Keratinocyte (primary cell): ENCODE measurements around the gene IL1RL2. TPM values are rescaled to one million over a fixed set of nuclear protein-coding genes. Genes with fewer than 3 reads are reported as not detected.

Experiments
- DNase-seq: peaks from one replicate; pipeline ENCODE4 v3.0.0-alpha.2; 2011; ENCODE audit warnings: low read depth, missing footprints, low spot score
- FAIRE-seq: peaks from 2 replicates; lab custom pipeline; 2011; peaks lifted over from hg19 to GRCh38; lab: Jason Lieb, UNC
- H2AFZ ChIP-seq: 2 replicates; pipeline ENCODE4 v1.6.0; 2012; ENCODE audit warnings: low read length, control low read depth, inconsistent platforms; ENCODE audit not compliant: control insufficient read depth
- H3K27ac ChIP-seq: 2 replicates; pipeline ENCODE4 v1.5.1; 2011; ENCODE audit warnings: low read length; ENCODE audit not compliant: control insufficient read depth, insufficient read depth
- H3K27me3 ChIP-seq: 3 replicates; pipeline ENCODE4 v1.6.0; 2011; ENCODE audit warnings: low read length; ENCODE audit not compliant: control insufficient read depth, insufficient read depth; ENCODE audit errors: extremely low read depth
- H3K36me3 ChIP-seq, 2 experiments: 2 replicates in 1 of 2; 3 replicates in 1 of 2; pipeline ENCODE4 v1.5.1; 2011; ENCODE audit warnings: low read length in 2 of 2, mild to moderate bottlenecking in 1 of 2; ENCODE audit not compliant: control insufficient read depth in 2 of 2, insufficient read depth in 2 of 2; ENCODE audit errors: extremely low read depth in 1 of 2
- H3K4me1 ChIP-seq: 3 replicates; pipeline ENCODE4 v1.5.1; 2011; ENCODE audit warnings: low read length; ENCODE audit not compliant: control insufficient read depth, insufficient read depth; ENCODE audit errors: extremely low read depth
- H3K4me2 ChIP-seq: 3 replicates; pipeline ENCODE4 v1.6.0; 2011; ENCODE audit warnings: low read depth, low read length; ENCODE audit not compliant: control insufficient read depth, insufficient read depth; ENCODE audit errors: extremely low read depth
- H3K4me3 ChIP-seq, 3 experiments: fragments of 200-600 bp in 1 of 3; sonication (generic) in 1 of 3; 2 replicates in 2 of 3; 3 replicates in 1 of 3; pipeline ENCODE4 v1.5.1; 2011 to 2016; ENCODE audit warnings: low read length in 3 of 3, mild to moderate bottlenecking in 3 of 3, control low read depth in 2 of 3, inconsistent platforms in 1 of 3, low read depth in 1 of 3, mixed read lengths in 1 of 3, mixed run types in 1 of 3, moderate library complexity in 1 of 3; ENCODE audit not compliant: control insufficient read depth in 2 of 3, insufficient read depth in 2 of 3; ENCODE audit errors: extremely low read depth in 1 of 3
- H3K79me2 ChIP-seq: 2 replicates; pipeline ENCODE4 v1.6.0; 2012; ENCODE audit warnings: low read length; ENCODE audit not compliant: control insufficient read depth, insufficient read depth
- H3K9ac ChIP-seq: 3 replicates; pipeline ENCODE4 v1.6.0; 2011; ENCODE audit warnings: low read length; ENCODE audit not compliant: control insufficient read depth, insufficient read depth; ENCODE audit errors: extremely low read depth
- H3K9me1 ChIP-seq: 3 replicates; pipeline ENCODE4 v1.6.0; 2011; ENCODE audit warnings: low read length; ENCODE audit not compliant: control insufficient read depth, insufficient read depth; ENCODE audit errors: extremely low read depth
- H3K9me3 ChIP-seq: 2 replicates; pipeline ENCODE4 v1.5.1; 2012; ENCODE audit warnings: low read depth, low read length; ENCODE audit not compliant: control insufficient read depth
- H4K20me1 ChIP-seq: 3 replicates; pipeline ENCODE4 v1.6.0; 2011; ENCODE audit warnings: low read length; ENCODE audit not compliant: control insufficient read depth, insufficient read depth; ENCODE audit errors: extremely low read depth
- CTCF ChIP-seq, 3 experiments: IDR thresholded peaks in 1 of 3; conservative IDR thresholded peaks in 1 of 3; optimal IDR thresholded peaks in 1 of 3; 2 replicates in 2 of 3; 3 replicates in 1 of 3; pipeline versions ENCODE3 to v1.5.1; 2011; ENCODE audit warnings: low read length in 3 of 3, mild to moderate bottlenecking in 3 of 3, moderate library complexity in 2 of 3, control low read depth in 1 of 3, inconsistent platforms in 1 of 3; ENCODE audit not compliant: insufficient read depth in 2 of 3; ENCODE audit errors: extremely low read depth in 1 of 3
- EZH2 ChIP-seq: IDR thresholded peaks from one replicate; pipeline ENCODE4 v1.6.1; 2012; ENCODE audit warnings: inconsistent platforms, mild to moderate bottlenecking, low read length, moderate library complexity
- dilution Hi-C: fragments of 300-500 bp; cut with MboI; formaldehyde crosslinking; loops from one replicate; pipeline ENCODE4 v1.7.0; 2020; ENCODE audit warnings: low sequenced_read_pairs; ENCODE audit not compliant: extremely low pct_ligation_motif_present
- polyA plus RNA-seq, 5 experiments: library from polyadenylated mRNA; depleted of rRNA in 3 of 5; stranded (reverse) in 3 of 5; stranded (forward) in 1 of 5; unstranded in 1 of 5; fragments of >200 nt; gene quantifications; 1 replicate in 1 of 5; 2 replicates in 3 of 5; 3 replicates in 1 of 5; pipeline versions ENCODE4 v1.2.1 to v1.2.3, GENCODE V29; 2011 to 2012; ENCODE audit warnings: missing spikeins in 2 of 5, low read depth in 1 of 5, low replicate concordance in 1 of 5

Gene IL1RL2
- polyA plus RNA-seq, 1 donor (not counting 4 experiments of a cell fraction or from before 2014, with no cell fraction given) = 1.5 TPM

DNA sequence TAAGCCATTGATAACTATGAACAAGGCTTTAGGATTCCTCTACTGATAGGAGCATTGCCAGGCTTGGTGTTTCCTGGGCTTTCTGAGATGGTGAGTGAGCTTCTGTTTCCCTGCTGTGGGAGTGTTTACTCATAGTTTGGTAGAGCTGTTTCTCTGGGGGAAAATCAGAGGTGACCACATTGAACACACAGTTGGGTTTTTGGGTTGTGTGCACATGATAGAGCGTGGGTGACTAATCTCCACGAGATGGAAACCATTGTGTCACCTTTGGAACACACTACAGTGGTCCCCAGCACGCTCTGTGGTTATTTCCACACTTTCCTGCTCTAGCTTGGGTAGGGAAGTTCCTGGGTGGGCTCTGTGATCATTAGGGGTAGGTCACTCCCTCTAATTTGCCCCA, 38.9 kb upstream of the IL1RL2 start:
- TF ChIP-seq CTCF (optimal IDR thresholded peaks at IDR 0.05 in 1 of 3, IDR thresholded peaks at IDR 0.05 in 1 of 3, conservative IDR thresholded peaks at IDR 0.05 in 1 of 3; ENCODE audit: extremely low read depth in 1 of 3, insufficient read depth in 2 of 3, low read length in 3 of 3) (no peak), EZH2 (no peak)
- Histone ChIP-seq H3K4me2 (no peak overlapping the region), H3K27ac (no peak overlapping the region), H3K36me3 (no peaks in the 10 kb centered on the region), H3K4me3 (no peak overlapping the region), H3K27me3 (no peaks in the 10 kb centered on the region), H2AFZ (no peak overlapping the region), H3K9me3 (peaks cover 21% of the 10 kb centered on the region), H3K79me2 (no peaks in the 10 kb centered on the region), H3K9ac (no peak overlapping the region), H3K9me1 (no peaks in the 10 kb centered on the region), H4K20me1 (no peaks in the 10 kb centered on the region), H3K4me1 (no peaks in the 10 kb centered on the region)
- FAIRE-seq = no peak
- no peak for DNase-seq
- dilution Hi-C loops = no loop called here

DNA sequence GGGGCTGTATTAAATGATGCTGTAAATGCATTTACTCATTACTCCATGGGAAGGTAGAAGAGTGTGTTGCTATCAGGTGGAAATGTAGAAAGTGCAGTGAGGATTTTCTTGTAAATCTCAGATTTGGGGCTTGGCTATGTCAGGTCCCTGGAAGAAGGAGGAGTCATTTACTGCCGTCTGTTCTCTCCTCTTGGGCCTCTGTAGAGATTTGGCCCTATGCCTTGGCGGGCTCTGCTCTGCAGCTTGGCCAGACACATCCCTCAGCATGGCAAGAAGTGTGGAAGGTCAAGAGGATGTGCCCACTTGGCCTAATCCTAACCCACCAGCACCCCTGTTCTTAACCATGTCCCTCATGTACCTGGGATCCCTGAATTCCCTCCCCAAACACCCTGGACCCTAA, 37.6 kb upstream of the IL1RL2 start:
- Histone ChIP-seq H3K79me2 (no peaks in the 10 kb centered on the region), H3K9ac (no peak overlapping the region), H3K9me3 (peaks cover 18% of the 10 kb centered on the region), H3K27me3 (no peaks in the 10 kb centered on the region), H3K4me1 (no peaks in the 10 kb centered on the region), H2AFZ (no peak overlapping the region), H3K4me2 (no peak overlapping the region), H3K36me3 (peaks cover 0 to 2% of the 10 kb centered on the region in 2 experiments), H3K4me3 (no peak overlapping the region), H4K20me1 (no peaks in the 10 kb centered on the region), H3K27ac (no peak overlapping the region), H3K9me1 (no peaks in the 10 kb centered on the region)
- dilution Hi-C loops = no loop called here
- DNase-seq (no peak), FAIRE-seq (no peak)
- TF ChIP-seq CTCF (optimal IDR thresholded peaks at IDR 0.05 in 1 of 3, IDR thresholded peaks at IDR 0.05 in 1 of 3, conservative IDR thresholded peaks at IDR 0.05 in 1 of 3; ENCODE audit: extremely low read depth in 1 of 3, insufficient read depth in 2 of 3, low read length in 3 of 3) (no peak), EZH2 (no peak)
